ENCODE results near the gene CDC45.

CDC45 gene

DNA sequence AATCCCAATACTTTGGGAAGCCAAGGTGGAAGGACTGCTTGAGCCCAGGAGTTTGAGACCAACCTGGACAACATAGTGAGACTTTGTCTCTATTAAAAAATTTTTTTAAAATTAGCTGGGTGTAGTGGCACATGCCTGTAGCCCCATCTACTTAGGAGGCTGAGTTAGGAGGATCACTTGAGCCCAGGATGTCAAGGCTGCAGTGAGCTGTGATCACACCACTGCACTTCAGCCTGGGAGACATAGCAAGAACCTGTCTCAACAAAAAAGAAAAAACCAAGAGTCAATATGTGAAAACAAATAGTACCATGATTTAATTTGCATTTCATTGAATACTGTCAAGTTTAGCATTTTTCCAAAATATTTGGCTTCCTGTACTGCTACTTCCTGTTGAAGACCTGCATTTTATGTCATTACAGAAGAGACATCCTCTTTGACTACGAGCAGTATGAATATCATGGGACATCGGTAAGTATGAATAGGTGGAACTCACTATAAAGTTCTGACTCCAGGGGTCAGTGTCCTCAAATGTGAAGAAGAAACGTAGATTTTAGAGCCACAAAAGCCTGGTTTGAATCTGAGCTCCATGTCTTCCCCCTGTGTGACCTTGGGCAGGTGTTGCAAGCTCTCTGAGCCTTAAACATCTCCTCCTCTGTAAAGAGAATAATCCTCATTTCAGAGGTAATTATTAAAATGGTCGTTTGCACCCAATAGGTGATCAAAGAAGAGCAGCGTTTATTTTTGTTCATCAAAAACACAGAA lies 16.0 kb downstream of the CDC45 start:
- peak; percentile 23 for DNase-seq
- H3K18ac ChIP-seq (ENCODE audit: low read depth in 1 of 2, low read length in 2 of 2), result no peak overlapping the region
- no peak overlapping the region for H4K91ac ChIP-seq (ENCODE audit: low read length)
- WGBS, result 92% methylated on average over 5 of the region's 5 CpGs
- H2AK5ac ChIP-seq (ENCODE audit: low read length, severe bottlenecking), result no peak overlapping the region
- no peak overlapping the region for H2BK12ac ChIP-seq (ENCODE audit: low read length in 2 of 2)
- no peak overlapping the region for H3K14ac ChIP-seq (ENCODE audit: low read length in 2 of 2)
- H4K8ac ChIP-seq (ENCODE audit: low read length), result no peak overlapping the region
- no peak overlapping the region for H3K27ac ChIP-seq (ENCODE audit: low read length, poor library complexity, severe bottlenecking)
- no peak overlapping the region for H2AFZ ChIP-seq (ENCODE audit: low read depth, low read length)
- H3K4me1 ChIP-seq (ENCODE audit: control insufficient read depth, insufficient read depth, low read depth, low read length), result peaks cover 3% of the 10 kb centered on the region
- no peaks in the 10 kb centered on the region for H3K27me3 ChIP-seq (ENCODE audit: control insufficient read depth in 1 of 2, insufficient read depth in 1 of 2, low read length in 2 of 2)
- peaks cover 0 to 19% of the 10 kb centered on the region in 2 experiments for H3K36me3 ChIP-seq (ENCODE audit: control insufficient read depth in 1 of 2, insufficient read depth in 2 of 2, low read depth in 1 of 2, low read length in 2 of 2)
- H3K4ac ChIP-seq (ENCODE audit: low read depth in 1 of 2, low read length in 2 of 2), result no peak overlapping the region
- H3K9me3 ChIP-seq (ENCODE audit: control insufficient read depth, low read length), result no peaks in the 10 kb centered on the region
- no peak overlapping the region for H2BK15ac ChIP-seq (ENCODE audit: low read depth, poor library complexity, severe bottlenecking)
- H3K9ac ChIP-seq (ENCODE audit: low read length), result no peak overlapping the region
- no peak overlapping the region for H3K4me2 ChIP-seq (ENCODE audit: low read length, poor library complexity, severe bottlenecking)
- H2BK120ac ChIP-seq (ENCODE audit: low read depth, low read length), result no peak overlapping the region
- no peak overlapping the region for H3K4me3 ChIP-seq (ENCODE audit: insufficient read depth in 1 of 2, low read depth in 1 of 2, low read length in 2 of 2)
- H2BK5ac ChIP-seq (ENCODE audit: low read depth, low read length, poor library complexity, severe bottlenecking), result no peak overlapping the region
- H3K79me1 ChIP-seq (replicated peaks; ENCODE audit: low read length, poor library complexity, severe bottlenecking), result peaks cover 5% of the 10 kb centered on the region
- no peak overlapping the region for H3K23ac ChIP-seq (ENCODE audit: low read length in 2 of 2)

DNA sequence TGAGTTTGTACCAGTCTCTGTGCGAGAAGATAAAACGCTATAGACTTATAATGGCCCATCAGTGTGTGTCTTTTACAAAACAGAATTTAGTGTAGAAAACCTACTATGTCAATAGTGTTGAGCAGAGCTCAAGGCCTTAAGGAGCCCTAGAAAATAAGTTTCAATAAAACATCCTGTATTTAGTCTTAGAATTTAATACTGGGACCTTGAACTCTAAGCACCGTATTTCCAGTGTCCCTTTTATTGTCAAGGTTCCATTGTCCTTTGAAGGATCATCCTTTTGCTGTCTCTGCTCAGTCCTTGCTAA lies 16.6 kb downstream of the CDC45 start:
- no peak overlapping the region for H2BK5ac ChIP-seq (ENCODE audit: low read depth, low read length, poor library complexity, severe bottlenecking)
- H3K4ac ChIP-seq (ENCODE audit: low read depth in 1 of 2, low read length in 2 of 2), result no peak overlapping the region
- peaks cover 0 to 19% of the 10 kb centered on the region in 2 experiments for H3K36me3 ChIP-seq (ENCODE audit: control insufficient read depth in 1 of 2, insufficient read depth in 2 of 2, low read depth in 1 of 2, low read length in 2 of 2)
- no peaks in the 10 kb centered on the region for H3K9me3 ChIP-seq (ENCODE audit: control insufficient read depth, low read length)
- H3K4me1 ChIP-seq (ENCODE audit: control insufficient read depth, insufficient read depth, low read depth, low read length), result peaks cover 3% of the 10 kb centered on the region
- H3K4me3 ChIP-seq (ENCODE audit: insufficient read depth in 1 of 2, low read depth in 1 of 2, low read length in 2 of 2), result no peak overlapping the region
- H3K79me1 ChIP-seq (replicated peaks; ENCODE audit: low read length, poor library complexity, severe bottlenecking), result peaks cover 5% of the 10 kb centered on the region
- no peak overlapping the region for H2AK5ac ChIP-seq (ENCODE audit: low read length, severe bottlenecking)
- H3K27me3 ChIP-seq (ENCODE audit: control insufficient read depth in 1 of 2, insufficient read depth in 1 of 2, low read length in 2 of 2), result no peaks in the 10 kb centered on the region
- no peak overlapping the region for H3K14ac ChIP-seq (ENCODE audit: low read length in 2 of 2)
- no peak overlapping the region for H3K27ac ChIP-seq (ENCODE audit: low read length, poor library complexity, severe bottlenecking)
- H2BK120ac ChIP-seq (ENCODE audit: low read depth, low read length), result no peak overlapping the region
- H2AFZ ChIP-seq (ENCODE audit: low read depth, low read length), result no peak overlapping the region
- no peak overlapping the region for H2BK12ac ChIP-seq (ENCODE audit: low read length in 2 of 2)
- no peak overlapping the region for H3K18ac ChIP-seq (ENCODE audit: low read depth in 1 of 2, low read length in 2 of 2)
- H4K8ac ChIP-seq (ENCODE audit: low read length), result no peak overlapping the region
- WGBS, result 97% methylated on average over 3 of the region's 3 CpGs
- no peak for DNase-seq
- no peak overlapping the region for H3K4me2 ChIP-seq (ENCODE audit: low read length, poor library complexity, severe bottlenecking)
- no peak overlapping the region for H2BK15ac ChIP-seq (ENCODE audit: low read depth, poor library complexity, severe bottlenecking)
- H4K91ac ChIP-seq (ENCODE audit: low read length), result no peak overlapping the region
- H3K23ac ChIP-seq (ENCODE audit: low read length in 2 of 2), result no peak overlapping the region
- no peak overlapping the region for H3K9ac ChIP-seq (ENCODE audit: low read length)

DNA sequence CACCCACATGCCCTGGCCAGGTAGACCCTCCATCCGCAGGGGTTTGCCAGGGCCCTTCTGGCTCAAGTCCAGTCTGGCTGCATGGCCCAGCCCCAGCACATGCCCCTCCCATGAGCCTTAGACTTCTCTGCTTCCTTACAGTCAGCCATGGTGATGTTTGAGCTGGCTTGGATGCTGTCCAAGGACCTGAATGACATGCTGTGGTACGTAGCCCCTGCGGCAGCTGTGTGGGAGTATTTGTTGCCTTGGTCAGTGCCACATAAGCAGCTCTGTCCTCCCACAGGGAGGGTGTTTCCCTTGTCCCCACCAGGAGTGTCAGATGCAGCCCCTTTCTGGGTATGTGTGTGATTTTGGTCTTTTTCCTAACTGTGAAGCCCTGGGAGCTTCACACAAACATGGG lies 17.5 kb downstream of the CDC45 start:
- no peak overlapping the region for H3K4me3 ChIP-seq (ENCODE audit: insufficient read depth in 1 of 2, low read depth in 1 of 2, low read length in 2 of 2)
- no peak overlapping the region for H3K18ac ChIP-seq (ENCODE audit: low read depth in 1 of 2, low read length in 2 of 2)
- no peak overlapping the region for H2BK120ac ChIP-seq (ENCODE audit: low read depth, low read length)
- DNase-seq, result peak; percentile 17
- H4K91ac ChIP-seq (ENCODE audit: low read length), result no peak overlapping the region
- no peak overlapping the region for H3K14ac ChIP-seq (ENCODE audit: low read length in 2 of 2)
- no peak overlapping the region for H3K4ac ChIP-seq (ENCODE audit: low read depth in 1 of 2, low read length in 2 of 2)
- H2BK15ac ChIP-seq (ENCODE audit: low read depth, poor library complexity, severe bottlenecking), result no peak overlapping the region
- H3K23ac ChIP-seq (ENCODE audit: low read length in 2 of 2), result no peak overlapping the region
- no peak overlapping the region for H2AK5ac ChIP-seq (ENCODE audit: low read length, severe bottlenecking)
- H3K4me1 ChIP-seq (ENCODE audit: control insufficient read depth, insufficient read depth, low read depth, low read length), result peaks cover 3% of the 10 kb centered on the region
- H3K79me1 ChIP-seq (replicated peaks; ENCODE audit: low read length, poor library complexity, severe bottlenecking), result peaks cover 5% of the 10 kb centered on the region
- H3K4me2 ChIP-seq (ENCODE audit: low read length, poor library complexity, severe bottlenecking), result no peak overlapping the region
- H3K36me3 ChIP-seq (ENCODE audit: control insufficient read depth in 1 of 2, insufficient read depth in 2 of 2, low read depth in 1 of 2, low read length in 2 of 2), result peaks cover 0 to 19% of the 10 kb centered on the region in 2 experiments
- no peak overlapping the region for H2BK12ac ChIP-seq (ENCODE audit: low read length in 2 of 2)
- 92% methylated on average over 3 of the region's 3 CpGs for WGBS
- H3K9me3 ChIP-seq (ENCODE audit: control insufficient read depth, low read length), result no peaks in the 10 kb centered on the region
- H3K27ac ChIP-seq (ENCODE audit: low read length, poor library complexity, severe bottlenecking), result no peak overlapping the region
- H4K8ac ChIP-seq (ENCODE audit: low read length), result no peak overlapping the region
- no peaks in the 10 kb centered on the region for H3K27me3 ChIP-seq (ENCODE audit: control insufficient read depth in 1 of 2, insufficient read depth in 1 of 2, low read length in 2 of 2)
- no peak overlapping the region for H3K9ac ChIP-seq (ENCODE audit: low read length)
- H2AFZ ChIP-seq (ENCODE audit: low read depth, low read length), result no peak overlapping the region
- no peak overlapping the region for H2BK5ac ChIP-seq (ENCODE audit: low read depth, low read length, poor library complexity, severe bottlenecking)

DNA sequence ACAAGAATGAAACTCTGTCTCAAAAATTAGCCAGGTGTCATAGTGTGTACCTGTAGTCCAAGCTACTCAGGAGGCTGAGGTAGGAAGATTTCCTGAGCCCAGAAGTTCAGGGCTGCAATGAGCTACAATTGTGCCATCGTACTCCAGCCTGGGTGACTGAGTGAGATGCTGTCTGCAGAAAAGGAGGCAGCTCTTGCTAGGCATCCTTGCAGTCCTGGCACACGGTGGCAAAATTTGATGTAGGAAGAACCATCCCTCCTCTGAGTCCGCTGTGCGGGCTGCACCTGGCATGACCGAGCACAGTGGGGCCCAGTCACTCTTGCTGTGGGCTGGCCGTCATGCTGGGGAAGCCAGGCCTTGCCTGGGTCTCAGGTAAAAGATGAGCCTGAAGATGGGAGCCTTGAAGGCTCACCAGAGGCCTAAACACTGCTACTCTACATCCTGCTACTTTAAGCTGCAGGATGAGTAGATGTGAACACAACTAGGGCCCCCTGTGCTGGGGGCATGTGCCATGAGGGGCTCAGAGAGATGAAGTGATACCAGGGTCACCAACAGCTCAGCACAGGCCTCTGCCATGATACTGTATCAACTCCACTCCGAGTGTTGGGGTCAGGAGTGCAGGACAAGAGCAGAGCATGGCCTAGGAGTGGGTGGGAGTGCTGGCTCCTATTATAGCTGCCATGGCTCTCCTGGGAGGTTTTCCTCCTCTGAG lies 18.6 kb downstream of the CDC45 start:
- no peak overlapping the region for H3K27ac ChIP-seq (ENCODE audit: low read length, poor library complexity, severe bottlenecking)
- no peak overlapping the region for H3K4ac ChIP-seq (ENCODE audit: low read depth in 1 of 2, low read length in 2 of 2)
- no peaks in the 10 kb centered on the region for H3K9me3 ChIP-seq (ENCODE audit: control insufficient read depth, low read length)
- no peak for DNase-seq
- H4K91ac ChIP-seq (ENCODE audit: low read length), result no peak overlapping the region
- H3K27me3 ChIP-seq (ENCODE audit: control insufficient read depth in 1 of 2, insufficient read depth in 1 of 2, low read length in 2 of 2), result no peaks in the 10 kb centered on the region
- peaks cover 0 to 19% of the 10 kb centered on the region in 2 experiments for H3K36me3 ChIP-seq (ENCODE audit: control insufficient read depth in 1 of 2, insufficient read depth in 2 of 2, low read depth in 1 of 2, low read length in 2 of 2)
- H3K79me1 ChIP-seq (replicated peaks; ENCODE audit: low read length, poor library complexity, severe bottlenecking), result no peaks in the 10 kb centered on the region
- H3K4me3 ChIP-seq (ENCODE audit: insufficient read depth in 1 of 2, low read depth in 1 of 2, low read length in 2 of 2), result no peak overlapping the region
- H3K9ac ChIP-seq (ENCODE audit: low read length), result no peak overlapping the region
- no peak overlapping the region for H3K23ac ChIP-seq (ENCODE audit: low read length in 2 of 2)
- 91% methylated on average over 6 of the region's 7 CpGs for WGBS
- H2BK5ac ChIP-seq (ENCODE audit: low read depth, low read length, poor library complexity, severe bottlenecking), result no peak overlapping the region
- no peak overlapping the region for H2AK5ac ChIP-seq (ENCODE audit: low read length, severe bottlenecking)
- no peak overlapping the region for H3K18ac ChIP-seq (ENCODE audit: low read depth in 1 of 2, low read length in 2 of 2)
- no peak overlapping the region for H2AFZ ChIP-seq (ENCODE audit: low read depth, low read length)
- no peak overlapping the region for H2BK12ac ChIP-seq (ENCODE audit: low read length in 2 of 2)
- no peak overlapping the region for H2BK15ac ChIP-seq (ENCODE audit: low read depth, poor library complexity, severe bottlenecking)
- peaks cover 3% of the 10 kb centered on the region for H3K4me1 ChIP-seq (ENCODE audit: control insufficient read depth, insufficient read depth, low read depth, low read length)
- no peak overlapping the region for H2BK120ac ChIP-seq (ENCODE audit: low read depth, low read length)
- H3K4me2 ChIP-seq (ENCODE audit: low read length, poor library complexity, severe bottlenecking), result no peak overlapping the region
- no peak overlapping the region for H3K14ac ChIP-seq (ENCODE audit: low read length in 2 of 2)
- peak overlapping the region; percentile 17 for H4K8ac ChIP-seq (ENCODE audit: low read length)
